K562 (cell line): ENCODE results near the gene NRCAM. TPM values are rescaled to one million over a fixed set of nuclear protein-coding genes. Genes with fewer than 3 reads are reported as not detected.

Experiments
- ADNP ChIP-seq: fragments of 200-800 bp; sonication (Bioruptor generic); IDR thresholded peaks from 2 replicates; pipeline ENCODE4 v1.6.1; 2016; ENCODE audit warnings: missing genetic modification characterization, missing compliant biosample characterization
- ARHGAP35 ChIP-seq: fragments of 450-650 bp; IDR thresholded peaks from 2 replicates; pipeline ENCODE4 v1.6.1; 2018; ENCODE audit not compliant: partially characterized antibody
- ARID2 ChIP-seq: fragments of 450-650 bp; IDR thresholded peaks from 2 replicates; pipeline ENCODE4 v1.6.1; 2017; ENCODE audit warnings: antibody characterized with exemption, mild to moderate bottlenecking
- BCOR ChIP-seq: fragments of 450-650 bp; IDR thresholded peaks from 2 replicates; pipeline ENCODE4 v1.6.1; 2016
- BHLHE40 ChIP-seq: IDR thresholded peaks from 2 replicates; pipeline ENCODE4 v1.6.1; 2011; ENCODE audit warnings: low read length, improper control_type of control experiment
- CC2D1A ChIP-seq: fragments of 450-650 bp; IDR thresholded peaks from 2 replicates; pipeline ENCODE4 v1.6.1; 2017; ENCODE audit warnings: mild to moderate bottlenecking
- FOXO4 ChIP-seq: fragments of 450-650 bp; formaldehyde crosslinking; IDR thresholded peaks from 2 replicates; pipeline ENCODE4 v1.4.0; 2020; ENCODE audit warnings: mild to moderate bottlenecking, moderate library complexity
- HMGN3 ChIP-seq: IDR thresholded peaks from 2 replicates; pipeline ENCODE4 v1.6.1; 2011; ENCODE audit warnings: borderline replicate concordance, low read depth, mild to moderate bottlenecking, mixed read lengths, low read length; ENCODE audit not compliant: insufficient read length; ENCODE audit errors: extremely low read depth
- KLF13 ChIP-seq: fragments of 450-650 bp; IDR thresholded peaks from 2 replicates; pipeline ENCODE4 v1.6.1; 2016; ENCODE audit warnings: missing genetic modification characterization, low read depth, mild to moderate bottlenecking, missing compliant biosample characterization, moderate library complexity, borderline replicate concordance
- NCOA1 ChIP-seq: fragments of 450-650 bp; IDR thresholded peaks from 2 replicates; pipeline ENCODE4 v1.6.1; 2016; ENCODE audit warnings: low read depth
- PHB2 ChIP-seq: fragments of 450-650 bp; IDR thresholded peaks from 2 replicates; pipeline ENCODE4 v1.6.1; 2017; ENCODE audit warnings: low read depth
- POU5F1 ChIP-seq: fragments of 150-350 bp; IDR thresholded peaks from 2 replicates; pipeline ENCODE4 v1.6.1; 2014; ENCODE audit warnings: borderline replicate concordance, low read length, low read depth, mild to moderate bottlenecking; ENCODE audit not compliant: partially characterized antibody
- REST ChIP-seq, 2 experiments: fragments of 450-650 bp; formaldehyde crosslinking in 1 of 2; IDR thresholded peaks; 2 replicates each; pipeline versions ENCODE4 v1.4.0 to v1.6.1; 2014 to 2020; ENCODE audit warnings: mild to moderate bottlenecking in 2 of 2, borderline replicate concordance in 1 of 2, low read depth in 1 of 2
- SMAD2 ChIP-seq: fragments of 150-350 bp; IDR thresholded peaks from 2 replicates; pipeline ENCODE4 v1.6.1; 2014; ENCODE audit warnings: low read depth, mild to moderate bottlenecking, low read length
- STAT5B ChIP-seq: fragments of 250-450 bp; sonication (Bioruptor Pico); IDR thresholded peaks from 2 replicates; pipeline ENCODE4 v1.8.0; 2021; ENCODE audit warnings: mild to moderate bottlenecking, inconsistent platforms
- ZC3H8 ChIP-seq: fragments of 450-650 bp; IDR thresholded peaks from 2 replicates; pipeline ENCODE4 v1.6.1; 2017
- ZEB2 ChIP-seq: fragments of 450-650 bp; IDR thresholded peaks from 2 replicates; pipeline ENCODE4 v1.6.1; 2016
- ZNF133 ChIP-seq: fragments of 250-450 bp; sonication (Bioruptor Pico); IDR thresholded peaks from 2 replicates; pipeline ENCODE4 v1.4.0; 2020; ENCODE audit warnings: mild to moderate bottlenecking
- ZNF24 ChIP-seq: fragments of 450-650 bp; IDR thresholded peaks from 2 replicates; pipeline ENCODE4 v1.6.1; 2016
- polyA plus RNA-seq, 8 experiments: library from polyadenylated mRNA; depleted of rRNA in 4 of 8; stranded (reverse) in 5 of 8; unstranded in 3 of 8; fragments of >200 nt; fragmentation: Nextera tagmentation in 2 of 8; fragmentation: Illumina TruSeq in 1 of 8; extraction: Ambion mirVana in 2 of 8; extraction: Trizol in 1 of 8; gene quantifications; 2 replicates each; pipeline versions ENCODE4 v1.2.1 to v1.2.3, GENCODE V29; 2011 to 2014; ENCODE audit warnings: inconsistent platforms in 1 of 8, missing spikeins in 1 of 8
- total RNA-seq, 7 experiments: library from RNA; depleted of rRNA in 6 of 7; stranded (reverse); fragments of >200 nt in 6 of 7; fragmentation: Illumina TruSeq in 2 of 7; extraction: Trizol in 2 of 7; gene quantifications; 2 replicates each; pipeline versions ENCODE4 v1.2.1 to v1.2.3, GENCODE V29; 2011 to 2021; ENCODE audit warnings: low replicate concordance in 1 of 7
- TF ChIP-seq, protein P1 (sequence below): sonication (generic); formaldehyde crosslinking; IDR thresholded peaks from 2 replicates; pipeline ENCODE4 v1.8.0; 2022; ENCODE audit warnings: missing genetic modification reagents, mild to moderate bottlenecking, borderline replicate concordance

Gene NRCAM
- total and polyA plus RNA-seq, 9 of the 15 experiments (the other 6 are each of a cell fraction or from before 2014, with no cell fraction given): 0.03 to 0.54 (median 0.12) TPM; not detected in 1

DNA sequence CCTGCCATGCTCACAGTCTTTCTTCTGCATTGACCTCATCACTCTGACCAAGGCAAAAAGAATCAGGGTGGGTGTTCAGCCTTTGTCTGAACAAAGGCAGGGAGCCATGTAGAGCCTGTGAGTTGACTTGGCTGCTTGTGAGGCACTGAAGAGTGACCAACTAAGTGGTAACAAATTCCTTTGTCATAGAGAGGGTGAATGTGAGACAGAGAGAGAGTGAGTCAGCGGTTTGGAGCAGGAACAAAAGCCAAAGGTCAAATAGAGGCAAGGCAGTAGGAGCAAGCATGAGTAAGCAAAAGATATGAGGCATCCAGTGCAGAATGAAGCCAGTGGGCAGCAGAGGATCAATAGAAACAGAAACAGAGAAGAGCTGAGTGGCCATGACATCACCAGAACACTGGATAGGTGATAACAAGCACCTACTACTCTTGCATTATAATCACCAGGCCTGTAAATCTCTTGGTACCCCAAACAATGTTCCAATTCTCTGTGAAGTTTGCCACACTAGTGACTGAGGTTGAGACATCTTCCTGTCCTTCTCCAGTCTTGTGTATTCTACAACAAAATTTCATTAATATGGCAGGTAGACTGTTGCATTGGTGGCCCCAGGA is 209.9 kb downstream of the NRCAM start (continued):
- TF ChIP-seq ZNF133 (CRISPR knock-in tag) (no peak), ZEB2 (peak; percentile 93), HMGN3 (no peak), PHB2 (no peak), ZNF24 (peak; percentile 69), BCOR (peak; percentile 86), ARHGAP35 (no peak), CC2D1A (peak; percentile 85), ADNP (tag) (peak; percentile 60; the same call in 1 of the 2 replicates), NCOA1 (peak; percentile 90), ZC3H8 (no peak), KLF13 (tag) (no peak), SMAD2 (no peak), FOXO4 (CRISPR knock-in tag) (no peak), REST (IDR thresholded peaks at IDR 0.05; ENCODE audit: borderline replicate concordance) (peak; percentile 80), REST (CRISPR knock-in tag; IDR thresholded peaks at IDR 0.05; ENCODE audit: low read depth) (no peak), BHLHE40 (peak; percentile 73; the same call in 1 of the 2 replicates), ARID2 (peak; percentile 60; the same call in 1 of the 2 replicates), POU5F1 (no peak), STAT5B (CRISPR knock-in tag) (no peak)
- TF ChIP-seq, protein P1, sequence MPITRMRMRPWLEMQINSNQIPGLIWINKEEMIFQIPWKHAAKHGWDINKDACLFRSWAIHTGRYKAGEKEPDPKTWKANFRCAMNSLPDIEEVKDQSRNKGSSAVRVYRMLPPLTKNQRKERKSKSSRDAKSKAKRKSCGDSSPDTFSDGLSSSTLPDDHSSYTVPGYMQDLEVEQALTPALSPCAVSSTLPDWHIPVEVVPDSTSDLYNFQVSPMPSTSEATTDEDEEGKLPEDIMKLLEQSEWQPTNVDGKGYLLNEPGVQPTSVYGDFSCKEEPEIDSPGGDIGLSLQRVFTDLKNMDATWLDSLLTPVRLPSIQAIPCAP: no peak
